Lower leg skin (tissue), 3 donors: Measurements from ENCODE around the gene MAEL.

Experiments
- POLR2A ChIP-seq, 2 donors: fragments of 450-650 bp; IDR thresholded peaks; one replicate each; pipeline ENCODE4 v1.6.1; 2016 to 2017; ENCODE audit warnings: antibody characterized with exemption in 2 of 2, mild to moderate bottlenecking in 1 of 2, moderate library complexity in 1 of 2
- TF ChIP-seq, protein P1 (sequence below), 3 donors: fragments of 450-650 bp; IDR thresholded peaks; one replicate each; pipeline ENCODE4 v1.5.1; 2016; ENCODE audit warnings: antibody characterized with exemption in 3 of 3, mild to moderate bottlenecking in 3 of 3, moderate library complexity in 2 of 3

DNA sequence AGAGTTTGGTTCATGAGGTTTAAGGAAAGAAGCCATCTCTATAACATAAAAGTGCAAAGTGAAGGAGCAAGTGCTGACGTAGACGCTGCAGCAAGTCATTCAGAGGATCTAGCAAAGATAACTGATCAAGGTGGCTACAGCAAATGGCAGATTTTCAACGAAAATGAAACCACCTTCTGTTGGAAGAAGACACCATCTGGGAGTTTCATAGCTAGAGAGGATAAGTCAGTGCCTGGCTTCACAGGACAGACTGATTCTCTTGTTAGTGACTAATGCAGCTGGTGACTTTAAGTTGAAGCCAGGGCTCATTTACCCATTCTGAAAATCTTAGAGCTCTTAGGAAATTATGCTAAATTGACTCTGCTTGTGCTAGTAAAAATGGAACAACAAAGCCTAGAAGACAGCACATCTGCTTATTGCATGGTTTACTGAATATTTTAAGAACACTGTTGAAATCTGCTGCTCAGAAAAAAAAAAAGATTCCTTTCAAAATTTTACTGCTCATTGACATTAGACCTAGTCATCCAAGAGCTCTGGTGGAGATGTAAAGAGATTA is 10.5 kb downstream of the MAEL start:
- TF ChIP-seq, protein P1, sequence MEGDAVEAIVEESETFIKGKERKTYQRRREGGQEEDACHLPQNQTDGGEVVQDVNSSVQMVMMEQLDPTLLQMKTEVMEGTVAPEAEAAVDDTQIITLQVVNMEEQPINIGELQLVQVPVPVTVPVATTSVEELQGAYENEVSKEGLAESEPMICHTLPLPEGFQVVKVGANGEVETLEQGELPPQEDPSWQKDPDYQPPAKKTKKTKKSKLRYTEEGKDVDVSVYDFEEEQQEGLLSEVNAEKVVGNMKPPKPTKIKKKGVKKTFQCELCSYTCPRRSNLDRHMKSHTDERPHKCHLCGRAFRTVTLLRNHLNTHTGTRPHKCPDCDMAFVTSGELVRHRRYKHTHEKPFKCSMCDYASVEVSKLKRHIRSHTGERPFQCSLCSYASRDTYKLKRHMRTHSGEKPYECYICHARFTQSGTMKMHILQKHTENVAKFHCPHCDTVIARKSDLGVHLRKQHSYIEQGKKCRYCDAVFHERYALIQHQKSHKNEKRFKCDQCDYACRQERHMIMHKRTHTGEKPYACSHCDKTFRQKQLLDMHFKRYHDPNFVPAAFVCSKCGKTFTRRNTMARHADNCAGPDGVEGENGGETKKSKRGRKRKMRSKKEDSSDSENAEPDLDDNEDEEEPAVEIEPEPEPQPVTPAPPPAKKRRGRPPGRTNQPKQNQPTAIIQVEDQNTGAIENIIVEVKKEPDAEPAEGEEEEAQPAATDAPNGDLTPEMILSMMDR (IDR thresholded peaks at IDR 0.05), result no peak
- no peak for TF ChIP-seq POLR2A (IDR thresholded peaks at IDR 0.05)
